Measurements from ENCODE around the gene XDH. TPM values are rescaled to one million over a fixed set of nuclear protein-coding genes. Genes with fewer than 3 reads are reported as not detected.

The XDH gene
- total RNA-seq, 6 experiments from 2014 or later: 0.88 to 2.0 (median 1.5) TPM

DNA sequence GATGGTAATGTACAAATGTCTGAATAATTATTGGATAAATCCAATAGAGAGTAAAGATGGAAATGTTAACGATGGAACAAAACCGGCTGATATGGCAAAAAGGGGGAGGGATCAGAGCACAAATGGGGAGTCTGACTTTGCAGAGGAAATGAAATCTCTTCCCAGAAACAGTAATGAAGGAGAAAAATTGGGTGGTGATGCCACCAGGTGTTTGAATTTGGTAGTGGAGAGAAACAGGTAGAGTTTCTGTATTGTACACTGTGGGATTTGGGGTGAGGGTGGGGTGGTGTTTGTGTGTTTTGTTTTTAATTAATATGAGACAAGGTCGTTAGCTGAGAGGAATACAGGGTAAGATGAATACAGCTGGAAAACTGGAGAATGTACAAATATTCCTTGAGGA is 20.4 kb upstream of the XDH start:
- no peak overlapping the region for H3K4me3 Mint-ChIP-seq
- peak; percentile 19 for DNase-seq
- H3K27me3 Mint-ChIP-seq (ENCODE audit: insufficient read depth): no peaks in the 10 kb centered on the region
- TF ChIP-seq, protein P1, sequence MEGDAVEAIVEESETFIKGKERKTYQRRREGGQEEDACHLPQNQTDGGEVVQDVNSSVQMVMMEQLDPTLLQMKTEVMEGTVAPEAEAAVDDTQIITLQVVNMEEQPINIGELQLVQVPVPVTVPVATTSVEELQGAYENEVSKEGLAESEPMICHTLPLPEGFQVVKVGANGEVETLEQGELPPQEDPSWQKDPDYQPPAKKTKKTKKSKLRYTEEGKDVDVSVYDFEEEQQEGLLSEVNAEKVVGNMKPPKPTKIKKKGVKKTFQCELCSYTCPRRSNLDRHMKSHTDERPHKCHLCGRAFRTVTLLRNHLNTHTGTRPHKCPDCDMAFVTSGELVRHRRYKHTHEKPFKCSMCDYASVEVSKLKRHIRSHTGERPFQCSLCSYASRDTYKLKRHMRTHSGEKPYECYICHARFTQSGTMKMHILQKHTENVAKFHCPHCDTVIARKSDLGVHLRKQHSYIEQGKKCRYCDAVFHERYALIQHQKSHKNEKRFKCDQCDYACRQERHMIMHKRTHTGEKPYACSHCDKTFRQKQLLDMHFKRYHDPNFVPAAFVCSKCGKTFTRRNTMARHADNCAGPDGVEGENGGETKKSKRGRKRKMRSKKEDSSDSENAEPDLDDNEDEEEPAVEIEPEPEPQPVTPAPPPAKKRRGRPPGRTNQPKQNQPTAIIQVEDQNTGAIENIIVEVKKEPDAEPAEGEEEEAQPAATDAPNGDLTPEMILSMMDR (IDR thresholded peaks at IDR 0.05): peak; percentile 75
- no peaks in the 10 kb centered on the region for H3K9me3 Mint-ChIP-seq
- peaks cover 10% of the 10 kb centered on the region for H3K4me1 Mint-ChIP-seq (ENCODE audit: low read depth)
- no peak overlapping the region for H3K27ac Mint-ChIP-seq
- H3K36me3 Mint-ChIP-seq (ENCODE audit: low read depth): no peaks in the 10 kb centered on the region

DNA sequence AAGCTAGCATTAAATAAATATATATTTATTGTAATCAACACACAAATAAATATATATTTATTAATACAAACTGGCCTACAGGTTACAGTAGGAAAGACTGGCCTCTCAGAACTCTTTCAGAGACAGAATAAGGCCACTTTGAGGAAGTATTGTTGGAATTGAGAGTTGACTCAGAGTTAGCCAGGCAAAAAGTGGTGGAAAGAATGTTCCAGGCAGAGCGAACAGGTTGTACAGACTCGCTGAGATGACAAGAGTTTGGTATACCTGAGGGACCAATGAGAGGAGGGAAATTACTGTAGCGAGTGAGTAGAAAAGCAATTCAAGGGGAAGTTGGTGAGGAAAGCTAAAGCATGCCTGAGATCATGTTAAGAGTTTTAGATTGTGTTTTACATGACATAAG is 19.0 kb upstream of the XDH start:
- TF ChIP-seq, protein P1 (IDR thresholded peaks at IDR 0.05): no peak
- Mint-ChIP-seq H3K4me1 (ENCODE audit: low read depth) (peaks cover 17% of the 10 kb centered on the region), H3K9me3 (no peaks in the 10 kb centered on the region), H3K36me3 (ENCODE audit: low read depth) (no peaks in the 10 kb centered on the region), H3K27me3 (ENCODE audit: insufficient read depth) (no peaks in the 10 kb centered on the region), H3K27ac (no peak overlapping the region), H3K4me3 (no peak overlapping the region)
- no peak for DNase-seq

DNA sequence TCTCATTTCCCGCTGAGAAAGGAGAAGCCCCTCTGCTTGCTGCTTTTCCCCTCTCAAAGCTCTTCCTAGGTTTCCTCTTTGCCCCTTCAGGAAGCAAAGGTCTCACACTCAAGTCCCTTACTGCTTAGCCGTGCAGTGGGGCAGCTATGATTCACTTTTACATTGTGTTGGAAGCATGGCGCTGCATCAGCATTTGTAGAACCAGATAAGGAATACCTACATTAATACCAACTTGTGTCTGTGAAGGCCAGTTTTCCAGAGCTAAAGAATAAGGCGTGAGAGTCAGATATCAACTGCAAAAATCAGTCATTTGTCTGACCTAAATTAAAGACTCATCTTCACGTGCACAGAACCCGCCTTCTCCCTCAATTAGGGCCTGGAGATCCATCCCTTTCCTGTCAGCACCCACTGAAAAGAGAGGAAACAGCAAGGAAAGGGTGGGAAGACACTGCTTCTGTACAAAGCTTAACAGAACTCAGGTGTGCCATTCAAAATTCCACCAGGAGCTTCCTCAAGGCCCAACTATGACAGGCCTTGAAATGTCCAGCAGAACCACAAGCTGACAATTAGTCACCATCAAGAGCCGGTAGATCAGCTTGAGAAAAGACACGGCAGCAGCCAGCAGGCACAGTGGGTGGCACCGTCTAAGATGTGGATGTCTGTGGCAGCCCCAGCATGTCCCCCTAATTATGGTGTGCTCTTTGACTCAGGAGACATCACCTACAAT is 16.1 kb upstream of the XDH start:
- H3K36me3 Mint-ChIP-seq (ENCODE audit: low read depth): no peaks in the 10 kb centered on the region
- TF ChIP-seq, protein P1 (IDR thresholded peaks at IDR 0.05): no peak
- no peak overlapping the region for H3K4me3 Mint-ChIP-seq
- no peaks in the 10 kb centered on the region for H3K27me3 Mint-ChIP-seq (ENCODE audit: insufficient read depth)
- no peak for DNase-seq
- H3K27ac Mint-ChIP-seq: no peak overlapping the region
- no peaks in the 10 kb centered on the region for H3K9me3 Mint-ChIP-seq
- peaks cover 41% of the 10 kb centered on the region for H3K4me1 Mint-ChIP-seq (ENCODE audit: low read depth)

DNA sequence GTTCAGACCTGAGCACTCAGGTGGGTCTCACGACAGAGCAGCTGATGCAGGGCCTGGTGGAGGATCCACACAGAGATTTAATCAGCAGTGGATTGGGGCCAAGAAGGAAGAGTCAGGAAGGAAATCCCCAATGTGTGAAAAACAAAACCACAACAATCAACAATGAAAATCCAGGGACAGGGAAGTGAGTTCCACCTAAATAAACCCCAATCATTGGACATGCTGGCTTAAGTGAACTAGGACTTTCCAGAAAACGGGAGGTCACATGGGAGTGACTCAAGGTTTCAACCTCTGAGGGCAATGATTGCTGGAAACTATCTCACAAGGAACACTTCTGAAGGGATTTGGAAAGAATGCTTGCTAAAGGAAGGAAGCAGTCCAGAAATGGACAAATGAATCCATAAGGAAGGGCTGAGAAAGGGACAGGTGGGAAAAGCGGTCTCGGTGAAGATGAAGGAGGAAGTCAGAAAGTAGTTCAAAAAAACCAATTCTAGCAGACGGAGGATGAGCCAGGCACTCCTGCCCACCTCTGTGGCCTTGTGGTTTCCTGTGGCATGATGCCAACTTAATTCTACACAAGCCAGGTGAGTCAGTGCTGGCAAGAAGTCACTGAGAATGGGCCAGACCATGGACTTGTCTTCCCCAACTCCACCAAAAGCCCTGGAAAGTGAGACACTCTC is 15.4 kb upstream of the XDH start:
- no peaks in the 10 kb centered on the region for H3K36me3 Mint-ChIP-seq (ENCODE audit: low read depth)
- TF ChIP-seq, protein P1 (IDR thresholded peaks at IDR 0.05): no peak
- DNase-seq: peak; percentile 20
- no peaks in the 10 kb centered on the region for H3K27me3 Mint-ChIP-seq (ENCODE audit: insufficient read depth)
- H3K27ac Mint-ChIP-seq: no peak overlapping the region
- H3K4me1 Mint-ChIP-seq (ENCODE audit: low read depth): peaks cover 42% of the 10 kb centered on the region
- H3K4me3 Mint-ChIP-seq: no peak overlapping the region; the same call in 1 of the 2 replicates
- H3K9me3 Mint-ChIP-seq: no peaks in the 10 kb centered on the region

DNA sequence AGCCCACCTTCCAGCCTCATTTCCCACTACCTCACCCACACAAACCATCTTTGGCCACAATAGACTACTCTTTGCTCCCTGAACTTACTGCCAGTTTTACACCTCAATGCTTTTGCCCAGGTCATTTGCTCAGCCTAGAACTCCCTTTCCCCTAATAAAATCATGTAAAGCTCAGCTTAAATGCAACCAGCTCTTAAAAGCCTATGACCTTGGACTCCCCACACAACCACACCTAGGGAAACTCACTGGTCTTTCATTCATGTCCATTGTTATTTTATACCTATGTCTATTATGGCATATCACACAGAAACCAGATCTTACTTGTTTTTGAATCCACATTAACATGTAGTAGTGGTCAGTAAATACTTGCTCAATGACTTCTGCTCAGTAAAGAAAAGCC is 14.5 kb upstream of the XDH start:
- Mint-ChIP-seq H3K4me3 (no peak overlapping the region), H3K27ac (no peak overlapping the region), H3K9me3 (no peaks in the 10 kb centered on the region), H3K4me1 (ENCODE audit: low read depth) (peaks cover 42% of the 10 kb centered on the region), H3K36me3 (ENCODE audit: low read depth) (no peaks in the 10 kb centered on the region), H3K27me3 (ENCODE audit: insufficient read depth) (no peaks in the 10 kb centered on the region)
- DNase-seq: no peak
- TF ChIP-seq, protein P1 (IDR thresholded peaks at IDR 0.05): no peak

Measured in HFFc6 (cell line).